Measurements from ENCODE around the gene ADARB2.

The ADARB2 gene

DNA sequence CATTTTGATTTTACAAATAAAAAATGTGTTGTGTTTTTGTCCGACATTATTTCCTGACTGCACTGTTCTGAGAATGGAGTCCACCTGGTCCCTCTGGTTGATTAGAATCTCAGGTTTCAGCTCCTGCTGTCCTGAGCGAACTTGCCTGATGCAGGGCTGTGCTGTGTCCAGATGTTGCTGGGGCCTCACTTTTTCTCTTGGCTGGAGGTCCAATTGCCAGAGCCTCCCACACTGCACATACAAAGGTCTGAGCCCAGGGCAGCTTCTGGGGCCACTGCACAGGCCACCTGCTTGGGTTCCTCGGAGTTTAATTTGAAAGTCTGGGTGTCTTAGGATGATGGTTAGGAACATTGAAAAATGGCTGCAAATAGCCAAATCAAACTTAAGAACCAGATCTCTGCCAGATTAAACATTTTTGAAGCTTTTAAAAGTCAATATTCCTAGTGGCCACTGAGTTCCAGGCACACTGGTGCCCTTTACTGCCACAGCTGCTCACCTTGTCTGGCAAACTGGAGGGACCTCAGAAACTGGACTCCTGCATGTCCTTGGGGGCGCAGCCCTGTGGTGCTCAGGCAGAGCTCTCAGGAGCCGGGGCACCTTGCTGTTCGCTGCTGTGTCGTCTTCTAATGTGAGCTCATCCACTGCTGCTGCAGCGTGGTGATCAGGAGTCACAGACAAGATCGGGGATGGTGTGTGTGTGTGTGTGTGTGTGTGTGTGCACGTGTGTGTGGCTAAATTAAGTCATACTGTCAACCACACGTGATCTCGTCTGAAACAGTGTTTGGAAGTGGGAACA is 606.1 kb downstream of the ADARB2 start:
- no peak for DNase-seq

DNA sequence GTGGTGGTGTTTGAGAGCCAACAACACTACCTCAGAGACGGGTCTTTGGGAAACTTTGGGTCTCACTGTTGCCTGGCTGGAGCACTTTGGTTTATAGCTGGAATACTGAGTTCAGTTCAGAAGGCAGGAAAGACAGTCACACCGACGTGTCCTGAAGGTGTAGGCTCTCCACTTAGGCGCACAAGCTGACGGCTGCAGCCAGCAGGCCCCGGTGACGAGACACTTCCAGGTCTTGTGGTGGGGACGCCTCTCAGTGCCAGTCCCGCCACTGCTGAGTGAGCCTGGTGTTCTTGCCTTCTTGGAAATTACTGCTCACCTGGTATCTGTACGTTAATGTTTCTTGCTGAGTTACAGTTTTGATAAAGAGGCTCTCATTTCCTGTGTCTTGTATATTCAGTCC is 607.1 kb downstream of the ADARB2 start:
- no peak for DNase-seq

DNA sequence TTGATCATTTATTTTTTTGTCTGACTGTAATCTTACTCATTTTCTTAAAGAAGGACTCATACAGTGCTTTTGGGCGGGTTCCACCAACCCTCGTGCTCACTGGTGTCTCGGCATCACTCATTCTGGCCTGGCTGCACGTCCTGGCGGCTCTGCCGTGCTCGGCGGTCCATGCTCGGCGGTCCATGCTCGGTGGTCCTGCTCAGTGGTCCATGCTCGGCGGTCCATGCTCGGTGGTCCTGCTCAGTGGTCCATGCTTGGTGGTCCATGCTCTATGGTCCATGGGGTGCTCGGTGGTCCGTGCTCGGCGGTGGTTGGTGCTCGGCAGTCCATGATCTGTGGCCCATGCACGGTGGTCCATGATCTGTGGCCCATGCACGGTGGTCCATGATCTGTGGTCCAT is 608.7 kb downstream of the ADARB2 start:
- DNase-seq: no peak

DNA sequence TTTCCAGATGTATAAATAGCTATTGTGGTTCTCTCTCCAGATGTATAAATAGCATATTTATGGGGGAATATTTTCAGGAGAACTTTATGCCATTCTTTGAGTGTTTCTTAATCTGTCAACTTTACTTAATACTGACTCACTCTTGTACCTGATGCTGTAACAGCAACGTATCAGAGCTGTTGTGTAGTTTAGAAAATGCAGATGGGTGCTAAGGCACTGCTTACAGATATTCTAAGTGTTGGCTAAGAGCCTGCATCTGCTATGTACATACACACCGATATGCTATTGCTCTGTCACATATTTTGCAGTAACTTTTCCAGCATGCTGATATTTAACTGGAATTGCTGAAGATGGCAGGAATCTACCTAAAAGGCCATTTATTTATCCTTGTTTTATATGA is 609.2 kb downstream of the ADARB2 start:
- no peak for DNase-seq

DNA sequence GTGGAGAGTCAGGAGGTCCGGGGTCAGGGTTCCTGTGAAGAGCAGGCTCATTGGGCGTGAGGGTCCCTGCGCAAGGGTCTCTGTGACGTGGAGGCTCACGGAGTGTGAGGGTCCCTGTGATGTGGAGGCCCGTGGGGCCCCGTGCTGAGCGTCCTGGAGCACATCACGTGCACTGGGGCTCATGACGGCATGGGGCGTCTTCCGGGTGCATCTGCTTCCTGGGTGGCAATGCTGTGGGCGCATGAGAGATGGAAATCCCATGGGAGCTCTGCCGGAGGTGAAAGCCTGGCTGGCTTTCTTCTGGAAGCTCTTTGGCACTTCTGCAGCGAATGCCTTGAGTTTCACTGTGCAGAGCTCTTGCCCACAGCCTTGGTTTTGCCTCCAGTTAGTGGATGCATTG is 609.7 kb downstream of the ADARB2 start:
- DNase-seq: no peak
